HG03457 (cell line): ENCODE data around the gene CDCA7L.
A peak's percentile ranks its signal among the peaks of the same experiment; 100 is the strongest.
"Not testable (repeated sequence)": the region's sequence is repeated elsewhere in the genome, so short reads cannot be mapped to it uniquely, and the experiment has no call there.

Experiments used
- ATAC-seq: cut with Tn5 transposase; IDR thresholded peaks from one replicate; pipeline ENCODE4 v1.9.1; 2021; ENCODE audit warnings: moderate number of reproducible peaks; ENCODE audit not compliant: unreplicated experiment

The CDCA7L gene

DNA sequence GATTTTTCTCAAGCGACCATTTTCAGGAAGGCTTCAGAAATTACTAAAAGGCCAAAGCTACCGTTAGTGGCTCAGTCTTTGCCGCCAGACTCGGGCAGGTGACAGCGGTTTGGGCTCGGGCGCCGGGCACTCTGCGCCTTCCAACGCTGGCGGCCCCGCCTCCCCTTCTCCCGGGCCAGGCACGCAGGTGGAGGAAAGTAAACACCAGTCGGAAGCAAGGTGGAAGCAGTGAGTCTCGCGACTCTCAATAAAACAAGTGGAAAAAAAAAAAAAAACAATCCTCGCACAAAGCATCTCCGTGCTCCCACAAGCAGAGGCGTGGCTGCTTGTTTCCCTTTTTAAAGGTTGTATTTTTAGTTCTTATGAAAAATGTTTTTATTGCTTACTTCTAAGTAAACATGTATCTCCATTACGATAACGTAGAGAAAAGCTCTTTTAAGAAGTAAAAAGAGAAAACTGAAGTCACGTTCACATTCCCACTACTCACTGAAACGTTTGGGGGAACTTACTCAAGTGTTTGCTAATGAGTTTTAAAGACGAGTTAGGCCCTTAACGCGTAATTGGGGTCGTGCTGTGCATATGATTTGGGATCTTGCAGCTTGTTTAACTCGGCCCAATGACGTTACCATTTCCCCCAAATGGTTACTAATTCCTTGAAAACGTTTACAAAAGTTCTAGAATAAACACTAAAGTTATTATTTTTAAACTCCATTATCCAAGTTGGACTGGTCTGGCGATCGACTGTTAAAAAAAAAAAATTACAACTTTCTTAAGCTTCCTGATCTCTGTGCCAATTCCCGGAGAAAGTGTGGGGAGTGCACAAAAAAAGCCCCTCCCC, 864 bp downstream of the CDCA7L start:
- ATAC-seq = no peak

- ATAC-seq = no peak
Measured at GRCh38 chr7:21943436-21943835, 2.3 kb downstream of the CDCA7L start.

DNA sequence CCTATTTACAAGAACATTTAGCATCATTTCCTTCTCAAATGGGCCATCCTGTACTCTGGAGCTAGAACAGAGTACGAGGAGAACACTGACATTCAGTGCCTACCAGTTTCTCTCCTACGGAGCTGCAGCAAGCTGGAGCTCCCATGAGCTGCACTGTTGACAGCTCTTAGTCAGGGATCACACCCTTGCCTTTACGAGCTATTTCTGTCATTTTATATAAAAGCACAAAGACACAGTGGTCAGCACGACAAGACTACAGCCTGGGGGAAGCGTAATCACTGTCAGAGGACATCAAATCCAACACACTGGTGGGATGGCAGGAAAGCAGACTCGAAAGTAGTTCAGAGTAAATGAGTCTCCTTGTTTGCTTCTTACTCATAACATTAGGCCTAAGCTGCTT, 2.7 kb downstream of the CDCA7L start:
- no peak for ATAC-seq

DNA sequence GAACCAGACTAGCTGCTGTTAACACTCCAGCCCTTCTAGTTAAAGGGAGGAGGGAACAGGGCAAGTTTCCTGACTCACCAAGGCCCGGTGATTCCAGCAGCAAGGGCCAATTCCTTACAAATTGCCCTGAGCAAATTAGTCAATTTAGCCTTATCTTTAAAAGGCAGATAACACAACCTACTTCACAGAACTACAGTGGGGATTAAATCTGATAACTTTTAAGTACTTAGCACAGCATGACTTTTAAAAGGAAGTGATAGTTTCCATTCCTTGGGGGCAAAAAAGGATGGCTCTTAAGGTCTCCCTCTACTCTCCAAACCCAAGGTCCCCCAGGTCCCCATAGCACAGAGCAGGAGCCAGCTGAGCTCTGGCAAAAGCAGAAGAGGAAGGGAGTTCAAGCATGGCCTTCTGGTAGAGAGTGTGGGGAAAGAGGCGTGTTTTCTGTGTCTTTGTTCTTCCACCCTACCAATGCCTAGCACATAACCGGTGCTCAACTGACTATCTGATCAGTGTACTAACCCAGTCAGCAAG, 4.0 kb downstream of the CDCA7L start:
- no peak for ATAC-seq

DNA sequence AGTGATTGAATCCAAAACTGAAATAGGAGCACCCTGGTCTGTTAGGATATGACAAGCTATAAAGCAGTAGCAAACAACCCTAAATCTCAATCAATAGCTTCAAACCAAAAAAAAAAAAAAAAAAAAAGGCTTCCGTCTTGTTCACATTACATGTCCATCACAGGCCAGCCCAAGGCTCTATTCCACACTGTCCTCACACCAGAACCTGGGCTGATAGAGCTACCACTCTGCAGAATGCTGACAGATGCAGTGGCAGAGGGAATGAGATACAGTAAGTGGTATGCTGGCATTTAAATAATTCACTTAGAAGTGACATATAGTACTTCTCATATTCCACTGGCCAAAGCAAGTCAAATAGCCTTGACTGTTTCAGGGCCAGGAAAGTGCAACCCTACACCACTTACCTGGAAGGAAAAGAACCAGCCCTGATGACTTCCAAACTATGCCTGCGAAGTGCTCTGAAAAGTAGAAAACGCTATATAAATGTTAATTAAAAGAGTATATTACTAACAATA, 5.8 kb downstream of the CDCA7L start:
- ATAC-seq = no peak

DNA sequence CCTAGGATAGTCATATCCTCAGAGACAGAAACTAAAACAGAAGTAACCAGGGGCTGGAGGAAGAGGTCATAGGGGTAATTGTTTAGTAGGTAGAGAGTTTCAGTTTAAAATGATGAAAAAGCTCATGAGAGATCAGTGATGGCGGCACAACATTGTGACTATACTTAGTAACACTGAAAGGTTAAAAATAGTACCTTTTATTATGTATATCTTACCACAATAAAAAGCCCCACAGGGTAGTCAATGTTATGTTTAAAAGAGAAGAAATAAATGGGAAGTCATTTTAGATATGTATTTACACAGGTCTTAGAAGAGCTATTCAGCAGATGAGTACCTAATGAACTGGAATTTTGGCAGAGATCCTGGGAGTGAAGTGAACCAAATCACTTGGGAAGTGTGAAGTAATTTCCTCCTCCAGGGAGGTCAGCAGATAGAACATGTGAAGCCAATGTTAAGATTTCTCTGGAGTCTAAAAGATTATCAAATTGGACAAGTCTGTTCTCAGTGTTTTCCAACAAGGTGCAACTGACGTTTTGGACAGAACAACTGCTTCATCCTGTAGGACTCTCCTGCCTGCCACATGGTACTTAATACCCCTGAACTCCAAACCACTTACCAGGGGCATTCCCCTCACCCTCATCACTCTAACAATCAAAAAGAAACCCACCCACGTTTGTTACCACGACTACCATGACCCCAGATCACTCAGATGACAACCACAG, 6.4 kb downstream of the CDCA7L start:
- peak; percentile 77 for ATAC-seq

GRCh38 chr7:21938463-21938862, 7.2 kb downstream of the CDCA7L start:
- no peak for ATAC-seq

- ATAC-seq = no peak
Measured at GRCh38 chr7:21934808-21935207, 10.9 kb downstream of the CDCA7L start.

DNA sequence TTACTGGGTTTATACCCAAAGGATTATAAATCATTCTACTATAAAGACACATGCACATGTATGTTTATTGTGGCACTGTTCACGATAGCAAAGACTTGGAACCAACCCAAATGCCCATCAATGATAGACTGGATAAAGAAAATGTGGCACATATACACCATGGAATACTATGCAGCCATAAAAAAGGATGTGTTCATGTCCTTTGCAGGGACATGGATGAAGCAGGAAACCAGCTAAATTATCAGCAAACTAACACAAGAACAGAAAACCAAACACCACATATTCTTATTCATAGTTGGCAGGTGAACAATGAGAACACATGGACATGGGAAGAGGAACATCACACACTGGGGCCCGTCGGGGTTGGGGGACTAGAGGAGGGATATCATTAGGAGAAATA, 12.4 kb downstream of the CDCA7L start:
- not testable (repeated sequence) for ATAC-seq

DNA sequence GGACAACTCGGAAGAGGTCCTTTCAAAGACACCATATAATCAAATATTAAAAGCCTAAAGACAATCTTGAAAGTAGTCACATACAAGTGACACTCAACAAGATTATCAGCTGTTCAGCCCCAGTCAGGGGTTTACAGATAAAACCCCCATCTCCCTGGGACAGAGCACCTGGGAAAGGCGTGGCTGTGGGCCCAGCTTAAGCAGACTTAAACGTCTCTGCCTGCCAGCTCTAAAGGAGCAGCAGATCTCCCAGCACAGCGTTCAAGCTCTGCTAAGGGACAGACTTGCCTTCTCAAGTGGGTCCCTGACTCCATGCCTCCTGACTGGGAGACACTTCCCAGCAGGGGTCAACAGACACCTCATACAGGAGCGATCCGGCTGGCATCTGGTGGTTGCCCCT, 18.0 kb downstream of the CDCA7L start:
- ATAC-seq = no peak

DNA sequence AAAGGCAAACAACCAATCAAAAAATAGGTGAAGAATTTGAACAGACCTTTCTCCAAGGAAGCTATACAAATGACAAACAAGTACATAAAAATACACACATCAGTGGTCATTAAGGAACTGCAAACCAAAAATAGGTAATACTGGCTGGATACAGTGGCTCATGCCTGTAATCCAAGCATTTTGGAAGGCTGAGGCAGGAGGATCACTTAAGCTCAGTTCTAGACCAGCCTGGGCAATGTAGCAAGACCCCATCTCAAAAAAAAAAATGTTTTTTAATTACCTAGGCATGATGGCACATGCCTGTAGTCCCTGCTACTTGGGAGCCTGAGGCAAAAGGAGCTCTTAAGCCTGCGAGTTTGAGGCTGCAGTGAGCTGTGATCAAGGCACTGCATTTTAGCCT, 19.3 kb downstream of the CDCA7L start:
- ATAC-seq = no peak

- ATAC-seq = no peak
Measured at GRCh38 chr7:21923658-21924057, 22.0 kb downstream of the CDCA7L start.

DNA sequence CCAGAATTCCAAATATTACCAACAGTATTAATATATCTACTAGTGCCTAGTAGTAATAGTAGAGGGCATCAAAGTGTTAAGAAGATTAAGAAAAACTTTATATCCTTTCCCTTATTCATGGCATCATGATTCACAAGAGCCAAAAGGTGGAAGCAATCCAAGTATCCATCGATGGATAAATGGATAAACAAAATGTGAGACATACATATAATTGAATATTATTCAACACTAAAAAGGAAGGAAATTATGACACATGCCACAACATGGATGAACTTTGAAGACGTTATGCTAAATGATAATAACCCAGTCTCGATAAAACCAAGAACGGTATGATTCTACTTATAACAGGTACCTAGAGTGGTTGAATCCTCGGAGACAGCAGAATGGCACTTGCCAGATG, 23.1 kb downstream of the CDCA7L start:
- no peak for ATAC-seq

GRCh38 chr7:21920936-21921335, 24.8 kb downstream of the CDCA7L start:
- no peak for ATAC-seq

GRCh38 chr7:21918216-21918615, 27.5 kb downstream of the CDCA7L start:
- ATAC-seq = no peak

- ATAC-seq = no peak
Measured at GRCh38 chr7:21916629-21917028, 29.1 kb downstream of the CDCA7L start.

GRCh38 chr7:21916176-21916575, 29.5 kb downstream of the CDCA7L start:
- no peak for ATAC-seq

DNA sequence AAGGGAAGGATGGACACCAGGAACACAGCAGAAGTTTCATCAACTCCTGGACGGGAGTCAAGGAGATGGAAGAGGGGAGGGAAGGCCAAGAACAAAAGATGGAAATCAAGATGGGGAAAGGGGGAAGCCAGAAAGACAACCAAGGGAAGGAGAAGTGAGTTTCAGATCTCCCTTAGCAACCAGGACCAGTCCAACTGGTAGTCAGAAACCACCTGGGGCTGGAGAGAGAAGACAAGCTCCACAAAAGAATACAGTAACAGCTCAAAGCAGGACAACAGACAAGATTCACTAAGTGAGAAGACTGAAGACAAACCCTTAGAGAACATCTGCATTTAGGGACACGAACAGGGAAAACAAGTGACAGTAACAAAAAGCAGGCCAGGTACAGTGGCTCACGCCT, 30.6 kb downstream of the CDCA7L start:
- no peak for ATAC-seq

DNA sequence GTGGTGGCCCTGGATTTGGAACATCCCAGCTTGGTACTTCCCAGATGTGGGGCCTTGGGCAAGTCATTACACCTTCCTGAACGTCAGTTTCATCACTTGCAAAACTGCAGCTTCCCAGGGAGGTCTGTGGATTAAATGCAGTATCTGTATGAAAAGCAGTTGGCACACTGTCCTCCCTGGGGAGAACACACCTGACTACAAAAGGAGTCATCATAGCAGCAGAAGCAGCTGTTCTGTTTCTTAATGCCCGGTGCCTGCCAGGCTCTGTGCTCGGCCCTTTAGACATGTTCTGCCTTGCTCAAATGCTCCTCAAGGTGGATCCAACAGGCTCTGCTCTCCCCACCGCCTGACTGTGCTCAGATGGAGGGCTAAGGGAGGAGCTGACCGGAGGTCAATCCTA, 31.0 kb downstream of the CDCA7L start:
- ATAC-seq = no peak

DNA sequence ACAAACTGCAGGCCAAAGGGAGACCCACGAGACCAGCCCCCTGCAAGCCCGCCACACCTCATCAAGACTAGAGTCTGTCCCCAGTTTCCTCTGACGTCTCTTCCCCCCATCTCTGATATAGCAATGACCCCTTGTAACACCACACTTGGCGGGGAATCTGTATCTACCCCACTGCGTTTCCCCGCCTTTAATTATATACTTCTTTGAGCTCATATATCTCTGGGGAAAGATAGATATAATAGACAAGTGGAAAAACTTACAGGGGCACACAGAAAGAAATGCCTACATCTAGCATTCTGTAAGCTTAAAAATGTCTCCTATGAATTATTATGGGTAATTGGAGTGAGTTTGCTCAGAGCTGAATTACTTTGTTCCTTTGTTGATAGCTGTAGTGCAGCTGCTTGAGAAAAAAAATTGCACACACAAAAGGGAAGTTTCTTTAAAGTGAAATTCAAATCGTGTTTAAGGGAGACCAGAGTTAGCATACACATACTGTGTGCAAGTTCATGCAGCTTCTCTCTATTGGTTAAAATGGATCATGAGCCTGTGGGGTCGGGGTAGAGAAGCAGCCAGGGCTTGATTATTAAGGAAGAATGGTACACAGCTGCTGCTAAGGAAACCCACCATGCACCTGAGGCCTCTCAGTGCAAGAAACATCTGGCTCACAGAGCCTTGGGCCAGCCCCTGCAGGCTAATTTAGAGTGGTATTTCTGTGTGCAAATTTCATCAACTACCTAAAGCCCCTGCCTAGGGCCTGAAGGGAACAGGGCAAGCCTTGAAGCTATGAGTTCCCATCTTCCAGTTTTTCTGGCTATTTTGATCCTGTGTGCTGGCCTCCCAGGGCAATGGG, 32.5 kb downstream of the CDCA7L start:
- no peak for ATAC-seq

DNA sequence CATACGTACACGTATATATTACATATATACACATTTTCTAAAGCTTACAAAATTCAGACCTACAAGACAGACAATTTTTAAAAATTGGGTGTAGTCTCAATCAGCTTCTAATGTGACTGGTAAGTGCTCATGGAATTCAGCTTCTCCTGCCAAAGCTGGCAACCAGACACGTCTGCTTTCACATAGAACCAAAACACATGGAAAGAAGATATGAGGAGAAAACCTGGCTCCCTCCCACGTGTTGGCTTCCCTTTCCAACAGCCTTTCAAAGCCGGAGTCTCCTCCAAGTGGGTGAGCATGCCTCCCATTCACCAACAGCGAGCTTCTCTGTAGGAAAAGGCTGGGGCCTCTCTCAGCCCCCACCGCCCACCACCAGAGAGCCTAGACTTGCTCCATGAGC, 33.4 kb downstream of the CDCA7L start:
- ATAC-seq = no peak
